Measurements from ENCODE around the gene DISP3. TPM values are rescaled to one million over a fixed set of nuclear protein-coding genes. Genes with fewer than 3 reads are reported as not detected.

DISP3 gene
- total and polyA plus RNA-seq, 8 donors, result 0.13 to 6.7 (median 0.74) TPM

DNA sequence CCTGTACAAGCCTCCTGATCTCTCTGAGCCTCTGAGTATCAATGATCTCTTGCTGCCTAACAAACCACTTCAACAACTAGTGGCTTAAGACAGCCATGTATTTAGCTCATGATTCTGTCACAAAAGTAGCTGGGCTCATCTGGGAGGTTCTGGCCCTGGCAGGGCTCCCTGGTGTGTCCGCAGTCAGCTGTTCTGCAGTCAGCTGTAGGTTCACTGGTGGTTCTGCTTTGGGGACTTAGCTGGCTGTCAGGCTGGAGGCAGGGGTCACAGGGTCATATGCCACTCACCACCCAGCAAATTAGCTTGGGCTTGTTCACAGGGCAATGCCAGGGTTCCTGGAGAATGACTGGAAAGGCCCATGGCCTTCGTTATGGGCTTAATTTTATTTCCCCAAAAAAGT, 64.8 kb downstream of the DISP3 start:
- Histone ChIP-seq H3K27me3 (no peaks in the 10 kb centered on the region), H3K27ac (no peak overlapping the region), H3K4me3 (no peak overlapping the region), H3K9me3 (no peaks in the 10 kb centered on the region), H3K36me3 (no peaks in the 10 kb centered on the region), H3K4me1 (no peaks in the 10 kb centered on the region)
- ATAC-seq (no peak), FAIRE-seq (no peak), DNase-seq (no peak)
- WGBS, 2 donors, result 62 to 63% methylated on average over 2 of the region's 2 CpGs
- TF ChIP-seq, protein P1, sequence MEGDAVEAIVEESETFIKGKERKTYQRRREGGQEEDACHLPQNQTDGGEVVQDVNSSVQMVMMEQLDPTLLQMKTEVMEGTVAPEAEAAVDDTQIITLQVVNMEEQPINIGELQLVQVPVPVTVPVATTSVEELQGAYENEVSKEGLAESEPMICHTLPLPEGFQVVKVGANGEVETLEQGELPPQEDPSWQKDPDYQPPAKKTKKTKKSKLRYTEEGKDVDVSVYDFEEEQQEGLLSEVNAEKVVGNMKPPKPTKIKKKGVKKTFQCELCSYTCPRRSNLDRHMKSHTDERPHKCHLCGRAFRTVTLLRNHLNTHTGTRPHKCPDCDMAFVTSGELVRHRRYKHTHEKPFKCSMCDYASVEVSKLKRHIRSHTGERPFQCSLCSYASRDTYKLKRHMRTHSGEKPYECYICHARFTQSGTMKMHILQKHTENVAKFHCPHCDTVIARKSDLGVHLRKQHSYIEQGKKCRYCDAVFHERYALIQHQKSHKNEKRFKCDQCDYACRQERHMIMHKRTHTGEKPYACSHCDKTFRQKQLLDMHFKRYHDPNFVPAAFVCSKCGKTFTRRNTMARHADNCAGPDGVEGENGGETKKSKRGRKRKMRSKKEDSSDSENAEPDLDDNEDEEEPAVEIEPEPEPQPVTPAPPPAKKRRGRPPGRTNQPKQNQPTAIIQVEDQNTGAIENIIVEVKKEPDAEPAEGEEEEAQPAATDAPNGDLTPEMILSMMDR (IDR thresholded peaks at IDR 0.05), result no peak
- intact Hi-C loops (cut with DNase I), result no loop called here

DNA sequence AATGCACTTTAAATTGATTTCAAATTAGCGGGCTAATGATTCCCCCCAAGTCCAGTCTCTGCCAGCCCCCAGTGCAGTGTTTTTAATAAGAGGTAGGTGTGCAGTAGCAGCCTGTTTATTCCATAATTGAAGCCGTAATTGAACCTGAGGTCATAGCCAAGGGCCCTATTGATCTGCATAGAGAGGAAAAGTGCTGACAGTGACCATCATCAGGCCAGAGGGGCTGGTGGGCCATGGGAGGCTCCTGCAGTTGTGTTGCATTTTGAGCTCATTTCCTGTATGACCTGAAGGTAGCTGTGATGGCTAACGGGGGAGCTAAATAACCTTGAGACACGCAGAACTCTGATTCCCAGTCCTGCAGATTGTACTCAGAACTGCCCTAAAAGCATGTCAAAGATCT, 67.5 kb downstream of the DISP3 start:
- ATAC-seq (no peak), DNase-seq (no peak), FAIRE-seq (no peak)
- TF ChIP-seq, protein P1 (IDR thresholded peaks at IDR 0.05), result no peak
- no peaks in the 10 kb centered on the region for H3K27me3 ChIP-seq
- no peaks in the 10 kb centered on the region for H3K36me3 ChIP-seq
- no peaks in the 10 kb centered on the region for H3K9me3 ChIP-seq
- intact Hi-C loops (cut with DNase I), result no loop called here
- no peak overlapping the region for H3K27ac ChIP-seq
- no peak overlapping the region for H3K4me3 ChIP-seq
- WGBS, 2 donors, result 34 to 40% methylated on average over 4 of the region's 4 CpGs
- H3K4me1 ChIP-seq, result no peaks in the 10 kb centered on the region

DNA sequence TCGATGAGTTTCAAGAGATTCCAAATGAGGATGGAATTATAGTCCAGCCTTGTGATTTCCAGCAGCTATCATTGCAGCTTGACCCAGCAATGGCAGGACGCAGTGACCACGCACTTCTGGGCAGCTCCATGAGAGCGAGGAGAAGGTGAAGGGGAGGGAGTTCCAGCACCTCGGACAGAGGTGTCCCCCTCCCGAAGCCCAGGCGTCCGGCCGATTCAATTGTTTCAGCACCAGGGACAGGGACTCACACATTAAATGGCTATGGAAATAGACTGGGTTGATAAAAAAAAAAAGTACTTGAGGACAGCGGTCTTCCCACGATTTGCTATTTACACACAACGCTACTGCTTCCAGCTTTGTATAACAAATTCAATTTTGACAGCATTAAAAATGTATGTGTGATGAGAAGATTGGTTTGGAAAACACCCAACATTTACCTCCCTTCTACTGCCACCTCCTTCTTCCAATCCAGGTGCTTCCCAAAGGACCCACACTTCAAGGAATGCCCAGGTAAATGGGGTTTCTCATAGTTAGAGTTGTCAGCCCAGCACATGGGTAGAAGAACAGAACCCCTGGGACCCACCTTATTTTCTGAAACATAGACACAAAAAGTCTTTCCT, 71.8 kb downstream of the DISP3 start:
- H3K36me3 ChIP-seq, result no peaks in the 10 kb centered on the region
- H3K4me3 ChIP-seq, result no peak overlapping the region
- FAIRE-seq, result no peak
- no peaks in the 10 kb centered on the region for H3K9me3 ChIP-seq
- intact Hi-C loops (cut with DNase I), result no loop called here
- peak in 3 of 4 donors; percentile 72 to 94 (median 86) for ATAC-seq
- no peaks in the 10 kb centered on the region for H3K4me1 ChIP-seq
- H3K27me3 ChIP-seq, result no peaks in the 10 kb centered on the region
- TF ChIP-seq, protein P1 (IDR thresholded peaks at IDR 0.05), result no peak
- no peak overlapping the region for H3K27ac ChIP-seq
- peak in 4 of 6 donors; percentile 31 to 63 (median 50) for DNase-seq
- 11 to 13% methylated on average over 12 of the region's 12 CpGs for WGBS, 2 donors

DNA sequence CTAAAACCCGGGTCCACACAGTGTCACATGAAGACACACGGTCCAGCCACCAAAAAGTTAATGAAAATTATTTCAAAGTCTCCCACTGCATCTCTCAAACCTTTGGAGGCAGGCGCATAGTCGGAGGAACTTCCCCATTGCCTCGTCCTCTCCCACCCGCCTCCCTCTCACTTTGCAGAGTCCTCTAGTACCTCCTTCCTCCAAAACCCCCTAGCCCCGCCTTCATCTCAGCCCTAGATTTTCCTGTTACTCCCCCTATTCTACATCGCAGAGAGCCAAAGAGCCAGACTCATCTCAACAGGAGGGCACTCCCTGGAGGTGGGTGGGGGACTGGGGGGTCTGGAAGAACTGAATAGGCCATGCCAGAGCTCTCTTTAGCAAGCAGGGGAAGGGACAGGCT, 79.3 kb downstream of the DISP3 start:
- TF ChIP-seq, protein P1 (IDR thresholded peaks at IDR 0.05), result no peak
- no peaks in the 10 kb centered on the region for H3K36me3 ChIP-seq
- H3K27ac ChIP-seq, result no peak overlapping the region
- H3K4me1 ChIP-seq, result no peaks in the 10 kb centered on the region
- FAIRE-seq (no peak), ATAC-seq (no peak), DNase-seq (no peak)
- intact Hi-C loops (cut with DNase I), result no loop called here
- no peaks in the 10 kb centered on the region for H3K27me3 ChIP-seq
- no peaks in the 10 kb centered on the region for H3K9me3 ChIP-seq
- no peak overlapping the region for H3K4me3 ChIP-seq
- 12 to 13% methylated on average over 8 of the region's 8 CpGs for WGBS, 2 donors

DNA sequence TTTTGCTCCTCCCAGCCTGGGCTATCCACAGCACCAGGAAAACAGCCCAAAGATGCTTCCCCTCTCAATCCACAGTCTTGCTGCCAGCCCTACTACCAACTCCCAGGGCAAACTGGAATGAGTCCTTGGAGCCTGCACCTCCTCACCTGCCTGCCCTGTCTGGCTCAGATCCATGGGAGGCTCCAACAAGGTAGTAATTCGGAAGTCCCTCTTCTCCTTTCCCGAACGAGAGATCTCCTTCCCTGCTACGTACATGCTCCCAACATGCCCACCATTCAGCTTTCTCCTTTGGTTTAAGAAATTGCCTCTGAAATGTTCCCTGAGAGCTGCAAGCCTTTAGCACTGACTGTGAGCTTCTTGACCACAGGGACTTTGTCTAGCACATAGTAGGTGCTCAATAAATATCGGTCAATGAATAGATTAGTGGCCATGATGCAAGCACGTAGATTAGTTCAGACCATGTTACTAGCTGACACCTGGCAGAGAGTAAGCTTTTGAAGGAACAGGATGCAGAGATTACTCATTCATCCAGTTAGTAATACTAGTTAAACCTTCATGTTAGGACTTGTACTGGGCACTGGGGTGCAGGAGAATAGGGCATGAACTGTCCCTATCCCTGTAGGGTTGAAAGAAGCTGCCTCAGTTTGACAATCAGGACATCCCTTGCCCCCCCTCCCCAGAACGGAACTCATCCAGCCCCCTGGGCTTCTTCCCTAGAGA, 80.1 kb downstream of the DISP3 start:
- DNase-seq (no peak), ATAC-seq (no peak), FAIRE-seq (no peak)
- Histone ChIP-seq H3K4me1 (no peaks in the 10 kb centered on the region), H3K27ac (no peak overlapping the region), H3K27me3 (no peaks in the 10 kb centered on the region), H3K9me3 (no peaks in the 10 kb centered on the region), H3K36me3 (no peaks in the 10 kb centered on the region), H3K4me3 (no peak overlapping the region)
- intact Hi-C loops (cut with DNase I), result no loop called here
- WGBS, 2 donors, result 42 to 43% methylated on average over 7 of the region's 7 CpGs
- TF ChIP-seq, protein P1 (IDR thresholded peaks at IDR 0.05), result no peak

Data from pancreas (tissue), 10 donors.